H1 (cell line): ENCODE results near the gene ATP13A2. TPM values are rescaled to one million over a fixed set of nuclear protein-coding genes. Genes with fewer than 3 reads are reported as not detected.

Source experiments
- CTCF ChIA-PET: fragments of 300-600 bp; sonication (Branson Sonifier 250); formaldehyde crosslinking; loops from one replicate; lab custom pipeline; 2021; ENCODE audit not compliant: partially characterized antibody; lab: Charles Lee
- POLR2A ChIA-PET: fragments of 300-600 bp; sonication (Branson Sonifier 250); formaldehyde crosslinking; loops from one replicate; lab custom pipeline; 2021; ENCODE audit warnings: inconsistent platforms; ENCODE audit not compliant: partially characterized antibody; lab: Charles Lee
- DNase-seq, 2 experiments: peaks; one replicate each; pipeline versions ENCODE4 v3.0.0 to v3.0.0-alpha.2; 2010 to 2022; ENCODE audit warnings: low spot score in 2 of 2, low read depth in 1 of 2, mixed read lengths in 1 of 2
- FAIRE-seq: peaks from 2 replicates; lab custom pipeline; 2011; peaks lifted over from hg19 to GRCh38; lab: Jason Lieb, UNC
- H2AFZ ChIP-seq: 2 replicates; pipeline ENCODE4 v1.8.1; 2012; ENCODE audit warnings: low read length, inconsistent platforms
- H2AK5ac ChIP-seq: 2 replicates; pipeline ENCODE4 v1.6.1; 2013; ENCODE audit warnings: low read depth, low read length
- H2BK120ac ChIP-seq: replicated peaks from 2 replicates; pipeline ENCODE3; 2013; ENCODE audit warnings: low read depth, low read length, inconsistent platforms
- H2BK12ac ChIP-seq: 2 replicates; pipeline ENCODE4 v1.6.1; 2013; ENCODE audit warnings: low read depth, low read length
- H2BK15ac ChIP-seq: 2 replicates; pipeline ENCODE4 v1.6.1; 2013; ENCODE audit warnings: low read length
- H2BK20ac ChIP-seq: 2 replicates; pipeline ENCODE4 v1.6.1; 2013; ENCODE audit warnings: low read length
- H2BK5ac ChIP-seq: 2 replicates; pipeline ENCODE4 v1.6.1; 2013; ENCODE audit warnings: low read depth, low read length
- H3K14ac ChIP-seq: 2 replicates; pipeline ENCODE4 v1.6.1; 2013; ENCODE audit warnings: inconsistent platforms; ENCODE audit not compliant: insufficient read length
- H3K18ac ChIP-seq: 2 replicates; pipeline ENCODE4 v1.6.1; 2013; ENCODE audit warnings: low read length; ENCODE audit errors: extremely low read depth
- H3K23ac ChIP-seq: 2 replicates; pipeline ENCODE4 v1.6.1; 2013; ENCODE audit warnings: inconsistent platforms; ENCODE audit not compliant: insufficient read length
- H3K23me2 ChIP-seq: 2 replicates; pipeline ENCODE4 v1.6.1; 2013; ENCODE audit warnings: low read depth, low read length
- H3K27ac ChIP-seq: 2 replicates; pipeline ENCODE4 v1.6.1; 2011; ENCODE audit warnings: low read depth, low read length, inconsistent platforms
- H3K27me3 ChIP-seq, 4 experiments: replicated peaks in 1 of 4; 1 replicate in 1 of 4; 2 replicates in 3 of 4; pipeline versions ENCODE4 v1.6.1 to v1.8.1; 2011 to 2013; ENCODE audit warnings: low read length in 3 of 4, mild to moderate bottlenecking in 3 of 4, inconsistent platforms in 2 of 4, mixed read lengths in 2 of 4, moderate library complexity in 1 of 4; ENCODE audit not compliant: control insufficient read depth in 3 of 4, insufficient read depth in 3 of 4; ENCODE audit errors: extremely low read depth in 1 of 4
- H3K36me3 ChIP-seq, 4 experiments: 2 replicates each; pipeline versions ENCODE4 v1.6.1 to v1.8.1; 2011 to 2013; ENCODE audit warnings: mild to moderate bottlenecking in 4 of 4, low read length in 3 of 4, moderate library complexity in 2 of 4, control low read depth in 1 of 4, inconsistent platforms in 1 of 4; ENCODE audit not compliant: insufficient read depth in 4 of 4, control insufficient read depth in 2 of 4
- H3K4ac ChIP-seq: replicated peaks from 2 replicates; pipeline ENCODE3; 2013; ENCODE audit warnings: low read length, low read depth, mixed read lengths, inconsistent platforms; ENCODE audit not compliant: insufficient read length
- H3K4me1 ChIP-seq, 4 experiments: replicated peaks in 1 of 4; 1 replicate in 1 of 4; 2 replicates in 3 of 4; pipeline versions ENCODE4 v1.6.1 to v1.8.1; 2011 to 2013; ENCODE audit warnings: low read length in 3 of 4, inconsistent platforms in 2 of 4, mixed read lengths in 1 of 4; ENCODE audit not compliant: insufficient read depth in 4 of 4, control insufficient read depth in 3 of 4
- H3K4me2 ChIP-seq, 2 experiments: 2 replicates each; pipeline versions ENCODE4 v1.6.1 to v1.8.1; 2011 to 2013; ENCODE audit warnings: low read depth in 2 of 2, low read length in 2 of 2, control low read depth in 1 of 2, inconsistent platforms in 1 of 2, mild to moderate bottlenecking in 1 of 2; ENCODE audit not compliant: insufficient read depth in 1 of 2
- H3K4me3 ChIP-seq, 4 experiments: fragments of 200-600, 300-600 bp in 1 of 4; sonication (generic), shearing (Covaris generic), sonication (Bioruptor Twin) in 1 of 4; 2 replicates each; pipeline versions ENCODE4 v1.5.1 to v1.8.1; 2011 to 2016; ENCODE audit warnings: low read length in 4 of 4, low read depth in 3 of 4, control low read depth in 2 of 4, inconsistent platforms in 2 of 4, mild to moderate bottlenecking in 2 of 4, mixed read lengths in 1 of 4, moderate library complexity in 1 of 4; ENCODE audit not compliant: insufficient read depth in 2 of 4; ENCODE audit errors: extremely low read depth in 1 of 4
- H3K56ac ChIP-seq: replicated peaks from 2 replicates; pipeline ENCODE3; 2013; ENCODE audit warnings: low read depth, mild to moderate bottlenecking, mixed read lengths, low read length, inconsistent platforms; ENCODE audit not compliant: insufficient read length
- H3K79me1 ChIP-seq: 2 replicates; pipeline ENCODE4 v1.6.1; 2013; ENCODE audit warnings: low read depth, low read length, control low read depth
- H3K79me2 ChIP-seq, 2 experiments: 2 replicates each; pipeline versions ENCODE4 v1.6.1 to v1.8.1; 2012 to 2013; ENCODE audit warnings: low read length in 2 of 2, mild to moderate bottlenecking in 2 of 2, inconsistent platforms in 1 of 2; ENCODE audit not compliant: insufficient read depth in 2 of 2, control insufficient read depth in 1 of 2
- H3K9ac ChIP-seq, 4 experiments: replicated peaks in 1 of 4; 1 replicate in 1 of 4; 2 replicates in 3 of 4; pipeline versions ENCODE4 v1.6.1 to v1.8.1; 2011 to 2013; ENCODE audit warnings: low read depth in 3 of 4, low read length in 3 of 4, control low read depth in 2 of 4, mild to moderate bottlenecking in 2 of 4, moderate library complexity in 2 of 4, inconsistent platforms in 1 of 4; ENCODE audit errors: extremely low read depth in 1 of 4
- H3K9me3 ChIP-seq, 2 experiments: 2 replicates each; pipeline versions ENCODE4 v1.6.1 to v1.8.1; 2012 to 2013; ENCODE audit warnings: mild to moderate bottlenecking in 2 of 2, moderate library complexity in 2 of 2, control low read depth in 1 of 2, inconsistent platforms in 1 of 2, low read depth in 1 of 2, low read length in 1 of 2, mixed read lengths in 1 of 2; ENCODE audit not compliant: insufficient read depth in 2 of 2
- H4K20me1 ChIP-seq, 2 experiments: replicated peaks in 1 of 2; 2 replicates each; pipeline versions ENCODE3 to v1.8.1; 2011 to 2013; ENCODE audit warnings: inconsistent platforms in 2 of 2, low read length in 2 of 2, mild to moderate bottlenecking in 1 of 2; ENCODE audit not compliant: insufficient read depth in 2 of 2, control insufficient read depth in 1 of 2
- H4K5ac ChIP-seq: 2 replicates; pipeline ENCODE4 v1.6.1; 2013; ENCODE audit warnings: low read length, low read depth, mixed read lengths, inconsistent platforms; ENCODE audit not compliant: insufficient read length
- H4K8ac ChIP-seq: 2 replicates; pipeline ENCODE4 v1.8.0; 2013; ENCODE audit warnings: mild to moderate bottlenecking, moderate library complexity, low read length, inconsistent platforms; ENCODE audit not compliant: insufficient read depth; ENCODE audit errors: extremely low read depth
- H4K91ac ChIP-seq: replicated peaks from 2 replicates; pipeline ENCODE3; 2013; ENCODE audit warnings: low read length, mixed read lengths, inconsistent platforms; ENCODE audit not compliant: insufficient read length
- CEBPB ChIP-seq: IDR thresholded peaks from 2 replicates; pipeline ENCODE4 v1.6.1; 2012; ENCODE audit warnings: low read depth, low read length
- GABPA ChIP-seq: IDR thresholded peaks from 2 replicates; pipeline ENCODE4 v1.6.1; 2011; ENCODE audit warnings: mild to moderate bottlenecking, low read length, moderate library complexity, borderline replicate concordance; ENCODE audit not compliant: insufficient read depth
- KDM1A ChIP-seq: fragments of 200-600, 300-600 bp; sonication (generic); IDR thresholded peaks from 2 replicates; pipeline ENCODE4 v1.7.1; 2016; ENCODE audit warnings: mild to moderate bottlenecking, low read length, borderline replicate concordance
- RNF2 ChIP-seq: fragments of 200-900, 300-1000 bp; sonication (generic); IDR thresholded peaks from 2 replicates; pipeline ENCODE4 v1.7.1; 2016; ENCODE audit warnings: borderline replicate concordance, low read depth, mild to moderate bottlenecking, antibody characterized with exemption, low read length; ENCODE audit not compliant: poor library complexity, severe bottlenecking; ENCODE audit errors: missing control alignments
- SP2 ChIP-seq: IDR thresholded peaks from 2 replicates; pipeline ENCODE4 v1.6.1; 2012; ENCODE audit warnings: mild to moderate bottlenecking, low read length, inconsistent platforms
- TAF1 ChIP-seq: IDR thresholded peaks from 2 replicates; pipeline ENCODE4 v1.6.1; 2011; ENCODE audit warnings: mild to moderate bottlenecking, low read depth, low read length
- TAF7 ChIP-seq: optimal IDR thresholded peaks from 2 replicates; pipeline ENCODE3; 2011; ENCODE audit warnings: low read depth, mild to moderate bottlenecking, inconsistent platforms, low read length, moderate library complexity, borderline replicate concordance
- WGBS, 2 experiments: shearing (Covaris generic) in 1 of 2; methylation state at CpG; one replicate each; pipeline versions ENCODE4 v1.1.6 to v1.1.7; 2013 to 2015; ENCODE audit warnings: low lambda C conversion rate in 2 of 2, mixed read lengths in 2 of 2, inconsistent platforms in 1 of 2, low coverage in 1 of 2, missing lambda C conversion rate in 1 of 2; ENCODE audit not compliant: insufficient replicate concordance in 2 of 2, insufficient coverage in 1 of 2, insufficient read length in 1 of 2; ENCODE audit errors: extremely low coverage in 1 of 2, missing lambda C conversion rate in 1 of 2; 5-methylcytosine and 5-hydroxymethylcytosine counted together
- polyA plus RNA-seq, 7 experiments: library from polyadenylated mRNA; depleted of rRNA in 3 of 7; stranded (reverse) in 5 of 7; unstranded in 2 of 7; fragments of >200 nt in 5 of 7; fragments of 200-250 nt in 2 of 7; gene quantifications; 1 replicate in 5 of 7; 2 replicates in 1 of 7; 4 replicates in 1 of 7; pipeline versions ENCODE4 v1.2.1 to v1.2.3, GENCODE V29; 2011 to 2013; ENCODE audit warnings: missing spikeins in 2 of 7, mixed read lengths in 2 of 7
- total RNA-seq: library from RNA; stranded (reverse); fragmentation: NEBNext Ultra II Directional; extraction: Animal tissue kit (Norgen Biotek cat#: 25700); gene quantifications from 2 replicates; pipeline ENCODE4 v1.2.1, GENCODE V29; 2021

Gene ATP13A2
- total and polyA plus RNA-seq, 2 of the 8 experiments (the other 6 are each of a cell fraction or from before 2014, with no cell fraction given), result 82.1 to 83.6 TPM

GRCh38 chr1:16975838-16976237 is 35.9 kb downstream of the ATP13A2 start:
- H3K9me3 ChIP-seq, result no peaks in the 10 kb centered on the region
- TF ChIP-seq SP2 (no peak), TAF7 (no peak), GABPA (no peak), RNF2 (no peak), KDM1A (no peak), CEBPB (no peak), TAF1 (no peak)
- H4K20me1 ChIP-seq, result peaks cover 13 to 31% of the 10 kb centered on the region in 2 experiments
- no peak overlapping the region for H2BK12ac ChIP-seq
- no peak overlapping the region for H2BK20ac ChIP-seq
- H3K18ac ChIP-seq, result no peak overlapping the region
- peaks cover 0 to 29% (median 17%) of the 10 kb centered on the region in 4 experiments; a peak in 6 of 7 replicates for H3K4me1 ChIP-seq
- 0 out of 7 replicates have a peak, but pooled peaks cover 0 to 1% (median 0%) of the 10 kb centered on the region in 4 experiments for H3K27me3 ChIP-seq
- H3K27ac ChIP-seq, result no peak overlapping the region
- peaks cover 9 to 35% (median 22%) of the 10 kb centered on the region in 4 experiments for H3K36me3 ChIP-seq
- FAIRE-seq (no peak), DNase-seq (no peak)
- peaks cover 12% of the 10 kb centered on the region for H3K79me1 ChIP-seq
- ChIA-PET POLR2A (interaction anchor here (0.7 to 2.3 kb wide), 12 partner anchors 8 to 52 kb away, joined by 3 to 15 read pairs (median 5); partner anchors contain the start of gene ATP13A2), CTCF (interaction anchor here (0.6 to 2.3 kb wide), 14 partner anchors 9 to 449 kb away, joined by 3 to 23 read pairs (median 4); no protein-coding TSS in a partner anchor)
- 0 out of 2 replicates have a peak overlapping the region, but pooled peaks have one; percentile 16 for H2BK5ac ChIP-seq
- peaks cover 8% of the 10 kb centered on the region for H3K23me2 ChIP-seq
- no peak overlapping the region for H3K4ac ChIP-seq
- no peak overlapping the region for H3K4me3 ChIP-seq
- H4K91ac ChIP-seq, result no peak overlapping the region
- H2BK15ac ChIP-seq, result no peak overlapping the region
- H3K23ac ChIP-seq, result no peak overlapping the region
- no peak overlapping the region for H3K56ac ChIP-seq
- 89% methylated on average over 14 of the region's 14 CpGs; no CpG with 5 or more reads in 1 of the 2 experiments for WGBS, 2 experiments
- no peak overlapping the region for H3K4me2 ChIP-seq
- H2AK5ac ChIP-seq, result no peak overlapping the region
- no peak overlapping the region for H2AFZ ChIP-seq
- no peak overlapping the region for H2BK120ac ChIP-seq
- no peak overlapping the region for H3K14ac ChIP-seq
- peaks cover 0 to 27% of the 10 kb centered on the region in 2 experiments; a peak in 2 of 4 replicates for H3K79me2 ChIP-seq
- H4K8ac ChIP-seq, result peak overlapping the region; percentile 45; the same call in 1 of the 2 replicates
- no peak overlapping the region for H4K5ac ChIP-seq
- H3K9ac ChIP-seq, result no peak overlapping the region
